Astrocyte (in vitro differentiated cells and primary cell): ENCODE measurements around the gene PEX5L. TPM values are rescaled to one million over a fixed set of nuclear protein-coding genes. Genes with fewer than 3 reads are reported as not detected.

Experiments
- DNase-seq: peaks from one replicate; pipeline ENCODE4 v3.0.0-alpha.2; 2010; ENCODE audit warnings: low read depth
- FAIRE-seq: peaks from 2 replicates; lab custom pipeline; 2011; peaks lifted over from hg19 to GRCh38; lab: Jason Lieb, UNC
- H2AFZ ChIP-seq: 2 replicates; pipeline ENCODE4 v1.6.0; 2012; ENCODE audit warnings: low read depth, low read length, inconsistent platforms
- H3K27ac ChIP-seq: 2 replicates; pipeline ENCODE4 v1.5.1; 2011; ENCODE audit warnings: low read depth, low read length, inconsistent platforms
- H3K27me3 ChIP-seq: 2 replicates; pipeline ENCODE4 v1.6.0; 2011; ENCODE audit warnings: low read length, inconsistent platforms; ENCODE audit not compliant: insufficient read depth
- H3K36me3 ChIP-seq: 2 replicates; pipeline ENCODE4 v1.5.1; 2011; ENCODE audit warnings: low read length, inconsistent platforms; ENCODE audit not compliant: insufficient read depth
- H3K4me1 ChIP-seq: 2 replicates; pipeline ENCODE4 v1.5.1; 2011; ENCODE audit warnings: low read length, inconsistent platforms; ENCODE audit not compliant: insufficient read depth
- H3K4me2 ChIP-seq: 2 replicates; pipeline ENCODE4 v1.6.0; 2012; ENCODE audit warnings: low read length, inconsistent platforms
- H3K4me3 ChIP-seq: 2 replicates; pipeline ENCODE4 v1.5.1; 2011; ENCODE audit warnings: low read depth, mild to moderate bottlenecking, low read length, inconsistent platforms; ENCODE audit not compliant: insufficient read depth
- H3K79me2 ChIP-seq: 2 replicates; pipeline ENCODE4 v1.6.0; 2012; ENCODE audit warnings: mild to moderate bottlenecking, low read length, inconsistent platforms; ENCODE audit not compliant: insufficient read depth
- H3K9ac ChIP-seq: 2 replicates; pipeline ENCODE4 v1.6.0; 2012; ENCODE audit warnings: mild to moderate bottlenecking, low read length, inconsistent platforms
- H3K9me3 ChIP-seq: 2 replicates; pipeline ENCODE4 v1.5.1; 2012; ENCODE audit warnings: low read depth, mild to moderate bottlenecking, low read length, inconsistent platforms; ENCODE audit not compliant: insufficient read depth
- H4K20me1 ChIP-seq: 2 replicates; pipeline ENCODE4 v1.6.0; 2012; ENCODE audit warnings: low read length, inconsistent platforms; ENCODE audit not compliant: insufficient read depth
- H3K27ac Mint-ChIP-seq: one replicate; pipeline ENCODE4 v1.8.0; 2021; ENCODE audit warnings: mild to moderate bottlenecking, mixed read lengths; ENCODE audit not compliant: unreplicated experiment
- H3K27me3 Mint-ChIP-seq: one replicate; pipeline ENCODE4 v1.8.0; 2021; ENCODE audit warnings: low read depth, mixed read lengths; ENCODE audit not compliant: unreplicated experiment
- H3K36me3 Mint-ChIP-seq: one replicate; pipeline ENCODE4 v1.8.0; 2021; ENCODE audit warnings: low read depth, mixed read lengths; ENCODE audit not compliant: unreplicated experiment
- H3K4me1 Mint-ChIP-seq: one replicate; pipeline ENCODE4 v1.8.0; 2021; ENCODE audit warnings: low read depth, mixed read lengths; ENCODE audit not compliant: unreplicated experiment
- H3K4me3 Mint-ChIP-seq: one replicate; pipeline ENCODE4 v1.8.0; 2021; ENCODE audit warnings: mild to moderate bottlenecking, moderate library complexity, mixed read lengths; ENCODE audit not compliant: unreplicated experiment
- H3K9me3 Mint-ChIP-seq: one replicate; pipeline ENCODE4 v1.8.0; 2021; ENCODE audit warnings: mild to moderate bottlenecking, mixed read lengths; ENCODE audit not compliant: unreplicated experiment
- EZH2 ChIP-seq: IDR thresholded peaks from 2 replicates; pipeline ENCODE4 v1.6.1; 2012; ENCODE audit warnings: mild to moderate bottlenecking, low read length, inconsistent platforms; ENCODE audit not compliant: insufficient read depth
- total RNA-seq: library from RNA; stranded (reverse); gene quantifications from 2 replicates; pipeline ENCODE4 v1.2.1, GENCODE V29; 2021
- TF ChIP-seq, protein P1 (sequence below): IDR thresholded peaks from 2 replicates; pipeline ENCODE4 v1.5.1; 2011; ENCODE audit warnings: low read depth, mild to moderate bottlenecking, inconsistent platforms, low read length, moderate library complexity; ENCODE audit not compliant: insufficient read depth

The PEX5L gene
- total RNA-seq, 1 donor from 2014 or later = 0.43 TPM

- Mint-ChIP-seq H3K36me3 (no peaks in the 10 kb centered on the region), H3K4me1 (peaks cover 8% of the 10 kb centered on the region), H3K27ac (peak overlapping the region; percentile 8), H3K4me3 (no peak overlapping the region), H3K27me3 (no peaks in the 10 kb centered on the region), H3K9me3 (no peaks in the 10 kb centered on the region)
- Histone ChIP-seq H3K27ac (peak overlapping the region; percentile 45), H3K9me3 (no peaks in the 10 kb centered on the region), H4K20me1 (no peaks in the 10 kb centered on the region), H3K9ac (no peak overlapping the region), H3K27me3 (no peaks in the 10 kb centered on the region), H3K36me3 (no peaks in the 10 kb centered on the region), H3K79me2 (no peaks in the 10 kb centered on the region), H3K4me2 (peak overlapping the region; percentile 31), H3K4me1 (no peaks in the 10 kb centered on the region), H2AFZ (no peak overlapping the region), H3K4me3 (no peak overlapping the region)
- no peak for TF ChIP-seq EZH2
- TF ChIP-seq, protein P1, sequence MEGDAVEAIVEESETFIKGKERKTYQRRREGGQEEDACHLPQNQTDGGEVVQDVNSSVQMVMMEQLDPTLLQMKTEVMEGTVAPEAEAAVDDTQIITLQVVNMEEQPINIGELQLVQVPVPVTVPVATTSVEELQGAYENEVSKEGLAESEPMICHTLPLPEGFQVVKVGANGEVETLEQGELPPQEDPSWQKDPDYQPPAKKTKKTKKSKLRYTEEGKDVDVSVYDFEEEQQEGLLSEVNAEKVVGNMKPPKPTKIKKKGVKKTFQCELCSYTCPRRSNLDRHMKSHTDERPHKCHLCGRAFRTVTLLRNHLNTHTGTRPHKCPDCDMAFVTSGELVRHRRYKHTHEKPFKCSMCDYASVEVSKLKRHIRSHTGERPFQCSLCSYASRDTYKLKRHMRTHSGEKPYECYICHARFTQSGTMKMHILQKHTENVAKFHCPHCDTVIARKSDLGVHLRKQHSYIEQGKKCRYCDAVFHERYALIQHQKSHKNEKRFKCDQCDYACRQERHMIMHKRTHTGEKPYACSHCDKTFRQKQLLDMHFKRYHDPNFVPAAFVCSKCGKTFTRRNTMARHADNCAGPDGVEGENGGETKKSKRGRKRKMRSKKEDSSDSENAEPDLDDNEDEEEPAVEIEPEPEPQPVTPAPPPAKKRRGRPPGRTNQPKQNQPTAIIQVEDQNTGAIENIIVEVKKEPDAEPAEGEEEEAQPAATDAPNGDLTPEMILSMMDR = peak; percentile 8
- no peak for FAIRE-seq
- DNase-seq = peak; percentile 74
These were observed 184.4 kb downstream of the PEX5L start for GRCh38 chr3:179852142-179852905.

GRCh38 chr3:179848711-179849110, 188.0 kb downstream of the PEX5L start:
- Mint-ChIP-seq H3K9me3 (no peaks in the 10 kb centered on the region), H3K4me1 (peaks cover 8% of the 10 kb centered on the region), H3K27me3 (no peaks in the 10 kb centered on the region), H3K4me3 (no peak overlapping the region), H3K36me3 (no peaks in the 10 kb centered on the region), H3K27ac (no peak overlapping the region)
- Histone ChIP-seq H2AFZ (no peak overlapping the region), H4K20me1 (no peaks in the 10 kb centered on the region), H3K4me1 (no peaks in the 10 kb centered on the region), H3K4me3 (no peak overlapping the region), H3K36me3 (no peaks in the 10 kb centered on the region), H3K27me3 (no peaks in the 10 kb centered on the region), H3K27ac (no peak overlapping the region), H3K4me2 (no peak overlapping the region), H3K9ac (no peak overlapping the region), H3K79me2 (no peaks in the 10 kb centered on the region), H3K9me3 (no peaks in the 10 kb centered on the region)
- no peak for FAIRE-seq
- TF ChIP-seq EZH2 = no peak
- TF ChIP-seq, protein P1 = no peak
- no peak for DNase-seq

GRCh38 chr3:179842061-179842460, 194.7 kb downstream of the PEX5L start:
- no peak for DNase-seq
- H3K4me2 ChIP-seq = no peak overlapping the region
- Mint-ChIP-seq H3K36me3 (no peaks in the 10 kb centered on the region), H3K27ac (no peak overlapping the region), H3K27me3 (no peaks in the 10 kb centered on the region), H3K4me1 (peaks cover 4% of the 10 kb centered on the region), H3K4me3 (no peak overlapping the region), H3K9me3 (no peaks in the 10 kb centered on the region)
- FAIRE-seq = no peak
- peaks cover 9% of the 10 kb centered on the region for H3K4me1 ChIP-seq
- H3K4me3 ChIP-seq = no peak overlapping the region
- no peaks in the 10 kb centered on the region for H4K20me1 ChIP-seq
- H3K79me2 ChIP-seq = no peaks in the 10 kb centered on the region
- no peaks in the 10 kb centered on the region for H3K9me3 ChIP-seq
- H3K27ac ChIP-seq = no peak overlapping the region
- TF ChIP-seq EZH2 = no peak
- TF ChIP-seq, protein P1 = no peak
- no peaks in the 10 kb centered on the region for H3K36me3 ChIP-seq
- H2AFZ ChIP-seq = no peak overlapping the region
- H3K9ac ChIP-seq = no peak overlapping the region
- no peaks in the 10 kb centered on the region for H3K27me3 ChIP-seq
